ENCODE results near the gene PSMC3IP. TPM values are rescaled to one million over a fixed set of nuclear protein-coding genes. Genes with fewer than 3 reads are reported as not detected.

PSMC3IP gene
- total and polyA plus RNA-seq, 2 experiments from 2014 or later = 18.5 to 29.5 TPM

DNA sequence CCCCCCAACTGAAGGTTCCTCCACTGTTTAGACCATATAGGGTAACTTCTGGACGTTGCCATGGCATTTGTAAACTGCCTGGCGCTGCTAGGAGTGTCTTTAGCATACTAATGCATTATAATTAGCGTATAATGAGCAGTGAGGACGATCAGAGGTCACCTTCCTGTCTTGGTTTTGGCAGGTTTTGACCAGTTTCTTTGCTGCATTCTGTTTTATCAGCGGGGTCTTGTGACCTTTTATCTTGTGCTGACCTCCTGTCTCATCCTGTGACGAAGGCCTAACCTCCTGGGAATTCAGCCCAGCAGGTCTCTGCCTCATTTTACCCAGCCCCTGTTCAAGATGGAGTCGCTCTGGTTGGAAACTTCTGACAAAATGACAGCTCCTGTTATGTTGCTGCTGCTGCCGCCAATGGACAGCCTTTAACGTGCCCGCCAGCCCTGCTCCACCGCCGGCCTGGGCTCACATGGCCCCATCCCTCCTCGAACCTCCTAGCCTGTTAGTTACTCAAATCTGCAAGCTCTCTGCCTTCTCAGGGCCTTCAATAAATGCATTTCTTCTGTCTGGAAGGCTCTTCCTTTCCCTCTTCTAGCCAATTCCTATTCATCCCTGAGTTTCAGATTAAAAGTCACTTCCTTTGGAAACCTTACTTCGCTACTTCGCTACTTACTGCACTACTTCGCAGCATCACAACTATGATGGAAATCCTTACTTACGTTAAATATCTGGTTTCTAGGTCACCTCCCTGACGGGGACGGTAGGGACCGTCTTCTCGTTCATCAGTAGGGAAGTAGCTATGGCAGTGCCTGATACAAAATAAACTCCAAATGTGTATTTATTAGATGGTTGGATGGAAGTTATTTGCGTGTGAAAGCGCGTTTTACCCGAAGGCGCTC lies 42.1 kb downstream of the PSMC3IP start:
- TF ChIP-seq NANOG (IDR thresholded peaks at IDR 0.05; ENCODE audit: borderline replicate concordance) = no peak
- TF ChIP-seq, protein P1, sequence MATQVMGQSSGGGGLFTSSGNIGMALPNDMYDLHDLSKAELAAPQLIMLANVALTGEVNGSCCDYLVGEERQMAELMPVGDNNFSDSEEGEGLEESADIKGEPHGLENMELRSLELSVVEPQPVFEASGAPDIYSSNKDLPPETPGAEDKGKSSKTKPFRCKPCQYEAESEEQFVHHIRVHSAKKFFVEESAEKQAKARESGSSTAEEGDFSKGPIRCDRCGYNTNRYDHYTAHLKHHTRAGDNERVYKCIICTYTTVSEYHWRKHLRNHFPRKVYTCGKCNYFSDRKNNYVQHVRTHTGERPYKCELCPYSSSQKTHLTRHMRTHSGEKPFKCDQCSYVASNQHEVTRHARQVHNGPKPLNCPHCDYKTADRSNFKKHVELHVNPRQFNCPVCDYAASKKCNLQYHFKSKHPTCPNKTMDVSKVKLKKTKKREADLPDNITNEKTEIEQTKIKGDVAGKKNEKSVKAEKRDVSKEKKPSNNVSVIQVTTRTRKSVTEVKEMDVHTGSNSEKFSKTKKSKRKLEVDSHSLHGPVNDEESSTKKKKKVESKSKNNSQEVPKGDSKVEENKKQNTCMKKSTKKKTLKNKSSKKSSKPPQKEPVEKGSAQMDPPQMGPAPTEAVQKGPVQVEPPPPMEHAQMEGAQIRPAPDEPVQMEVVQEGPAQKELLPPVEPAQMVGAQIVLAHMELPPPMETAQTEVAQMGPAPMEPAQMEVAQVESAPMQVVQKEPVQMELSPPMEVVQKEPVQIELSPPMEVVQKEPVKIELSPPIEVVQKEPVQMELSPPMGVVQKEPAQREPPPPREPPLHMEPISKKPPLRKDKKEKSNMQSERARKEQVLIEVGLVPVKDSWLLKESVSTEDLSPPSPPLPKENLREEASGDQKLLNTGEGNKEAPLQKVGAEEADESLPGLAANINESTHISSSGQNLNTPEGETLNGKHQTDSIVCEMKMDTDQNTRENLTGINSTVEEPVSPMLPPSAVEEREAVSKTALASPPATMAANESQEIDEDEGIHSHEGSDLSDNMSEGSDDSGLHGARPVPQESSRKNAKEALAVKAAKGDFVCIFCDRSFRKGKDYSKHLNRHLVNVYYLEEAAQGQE (IDR thresholded peaks at IDR 0.05; ENCODE audit: unreplicated experiment) = no peak
- TF ChIP-seq ZNF114 (CRISPR knock-in tag; IDR thresholded peaks at IDR 0.05) = no peak
- TF ChIP-seq CREB1 (CRISPR knock-in tag; IDR thresholded peaks at IDR 0.05; ENCODE audit: low read depth) = peak; percentile 3; the same call in 1 of the 2 replicates
- Histone ChIP-seq H3K4me3 (peak overlapping the region; percentile 68), H3K79me2 (replicated peaks; ENCODE audit: insufficient read depth) (no peaks in the 10 kb centered on the region), H3F3A (replicated peaks; ENCODE audit: low read depth) (peaks cover 24% of the 10 kb centered on the region; the same call in 1 of the 2 replicates), H3K9me2 (ENCODE audit: insufficient read depth) (no peaks in the 10 kb centered on the region), H3K27ac (ENCODE audit: low read depth) (0 out of 2 replicates have a peak overlapping the region, but pooled peaks have one; percentile 57), H2AFZ (no peak overlapping the region), H3K4me1 (ENCODE audit: insufficient read depth) (peaks cover 18% of the 10 kb centered on the region), H3K27me3 (ENCODE audit: insufficient read depth) (peaks cover 32% of the 10 kb centered on the region), H4K20me1 (replicated peaks; ENCODE audit: insufficient read depth) (no peaks in the 10 kb centered on the region), H3K4me2 (peak overlapping the region; percentile 74), H3K36me3 (ENCODE audit: insufficient read depth) (no peaks in the 10 kb centered on the region)
- Mint-ChIP-seq H3K27me3 (ENCODE audit: insufficient read depth, low read depth, poor library complexity) (peaks cover 16% of the 10 kb centered on the region), H3K27ac (no peak overlapping the region), H3K4me3 (peak overlapping the region; percentile 70), H3K36me3 (ENCODE audit: low read depth) (peaks cover 14% of the 10 kb centered on the region), H3K4me1 (peaks cover 18% of the 10 kb centered on the region), H3K9me3 (no peaks in the 10 kb centered on the region; the same call in 2 of the 3 replicates)
- DNase-seq (ENCODE audit: low spot score) (no peak), ATAC-seq (peak; percentile 10)

DNA sequence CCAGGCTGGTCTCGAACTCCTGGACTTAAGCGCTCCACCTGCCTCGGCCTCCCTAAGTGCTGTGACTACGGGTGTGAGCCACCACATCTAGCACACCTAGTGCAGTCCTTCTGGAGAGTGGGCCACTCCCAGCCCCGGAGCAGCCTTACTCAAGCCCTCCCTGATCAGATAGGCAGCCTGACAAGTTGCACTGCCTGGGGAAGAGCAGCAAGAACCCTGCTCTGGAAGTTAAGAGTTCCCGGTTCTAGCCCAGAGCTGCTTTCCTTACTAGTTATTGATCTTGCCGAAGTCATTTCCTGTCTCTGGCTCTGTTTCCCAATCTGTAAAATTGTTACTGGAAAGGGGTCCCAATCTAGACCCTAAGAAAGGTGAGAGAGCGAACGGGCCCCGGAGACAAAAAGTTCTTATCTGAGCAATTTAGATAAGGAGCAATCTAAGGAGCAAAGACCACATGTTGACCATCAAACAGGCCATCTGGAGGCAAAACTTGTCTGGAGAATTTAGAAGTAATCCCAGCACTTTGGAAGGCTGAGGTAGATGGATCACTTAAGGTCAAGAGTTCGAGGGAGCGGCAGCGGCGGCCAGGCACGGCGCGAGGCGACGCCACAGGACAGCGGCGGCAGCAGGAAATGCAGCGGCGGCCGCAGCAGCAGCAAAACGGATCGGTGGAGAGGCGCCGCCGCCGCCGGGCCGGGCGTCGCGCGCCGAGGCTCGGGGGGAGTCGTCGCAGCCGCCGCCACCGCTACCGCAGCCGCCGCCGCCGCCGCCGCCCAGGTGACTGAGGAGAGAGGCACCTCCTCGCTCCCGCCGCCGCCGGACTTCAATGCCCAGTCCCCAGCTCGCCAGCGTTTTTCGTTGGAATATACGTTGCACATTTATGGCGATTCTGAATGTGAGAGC lies 45.8 kb downstream of the PSMC3IP start:
- no peak overlapping the region for H3K27ac Mint-ChIP-seq
- Histone ChIP-seq H3K4me3 (peak overlapping the region; percentile 55), H3K27ac (ENCODE audit: low read depth) (no peak overlapping the region), H3K27me3 (ENCODE audit: insufficient read depth) (peaks cover 32% of the 10 kb centered on the region), H3K4me2 (peak overlapping the region; percentile 80), H3K79me2 (replicated peaks; ENCODE audit: insufficient read depth) (no peaks in the 10 kb centered on the region), H3F3A (replicated peaks; ENCODE audit: low read depth) (peaks cover 19% of the 10 kb centered on the region; the same call in 1 of the 2 replicates), H4K20me1 (replicated peaks; ENCODE audit: insufficient read depth) (no peaks in the 10 kb centered on the region), H3K36me3 (ENCODE audit: insufficient read depth) (no peaks in the 10 kb centered on the region), H2AFZ (peak overlapping the region; percentile 94), H3K9me2 (ENCODE audit: insufficient read depth) (no peaks in the 10 kb centered on the region), H3K4me1 (ENCODE audit: insufficient read depth) (peaks cover 10% of the 10 kb centered on the region)
- H3K9me3 Mint-ChIP-seq = no peaks in the 10 kb centered on the region; the same call in 2 of the 3 replicates
- DNase-seq (ENCODE audit: low spot score) (peak; percentile 80), ATAC-seq (peak; percentile 20)
- peaks cover 21% of the 10 kb centered on the region for H3K27me3 Mint-ChIP-seq (ENCODE audit: insufficient read depth, low read depth, poor library complexity)
- H3K36me3 Mint-ChIP-seq (ENCODE audit: low read depth) = no peaks in the 10 kb centered on the region
- peaks cover 8% of the 10 kb centered on the region for H3K4me1 Mint-ChIP-seq
- peak overlapping the region; percentile 59 for H3K4me3 Mint-ChIP-seq
- TF ChIP-seq, protein P2, sequence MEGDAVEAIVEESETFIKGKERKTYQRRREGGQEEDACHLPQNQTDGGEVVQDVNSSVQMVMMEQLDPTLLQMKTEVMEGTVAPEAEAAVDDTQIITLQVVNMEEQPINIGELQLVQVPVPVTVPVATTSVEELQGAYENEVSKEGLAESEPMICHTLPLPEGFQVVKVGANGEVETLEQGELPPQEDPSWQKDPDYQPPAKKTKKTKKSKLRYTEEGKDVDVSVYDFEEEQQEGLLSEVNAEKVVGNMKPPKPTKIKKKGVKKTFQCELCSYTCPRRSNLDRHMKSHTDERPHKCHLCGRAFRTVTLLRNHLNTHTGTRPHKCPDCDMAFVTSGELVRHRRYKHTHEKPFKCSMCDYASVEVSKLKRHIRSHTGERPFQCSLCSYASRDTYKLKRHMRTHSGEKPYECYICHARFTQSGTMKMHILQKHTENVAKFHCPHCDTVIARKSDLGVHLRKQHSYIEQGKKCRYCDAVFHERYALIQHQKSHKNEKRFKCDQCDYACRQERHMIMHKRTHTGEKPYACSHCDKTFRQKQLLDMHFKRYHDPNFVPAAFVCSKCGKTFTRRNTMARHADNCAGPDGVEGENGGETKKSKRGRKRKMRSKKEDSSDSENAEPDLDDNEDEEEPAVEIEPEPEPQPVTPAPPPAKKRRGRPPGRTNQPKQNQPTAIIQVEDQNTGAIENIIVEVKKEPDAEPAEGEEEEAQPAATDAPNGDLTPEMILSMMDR (conservative IDR thresholded peaks at IDR 0.05; ENCODE audit: low read depth in 2 of 2) = peak; percentile 29 to 38
- no peak for TF ChIP-seq POLR2AphosphoS5 (IDR thresholded peaks at IDR 0.05; ENCODE audit: low read depth)
